ENCODE data around the gene NRXN3. TPM values are rescaled to one million over a fixed set of nuclear protein-coding genes. Genes with fewer than 3 reads are reported as not detected.

Gene NRXN3
- total and polyA plus RNA-seq, 2 donors (not counting 1 experiment from before 2014, with no cell fraction given) = not detected

GRCh38 chr14:79242666-79243065 lies 1072.5 kb downstream of the NRXN3 start:
- ChIA-PET POLR2A (no interaction called here), CTCF (no interaction called here)
- Mint-ChIP-seq H3K4me1 (no peaks in the 10 kb centered on the region), H3K27me3 (no peaks in the 10 kb centered on the region), H3K27ac (no peak overlapping the region), H3K4me3 (no peak overlapping the region), H3K9me3 (ENCODE audit: insufficient read depth) (peaks cover 2% of the 10 kb centered on the region)
- no peaks in the 10 kb centered on the region for H3K4me1 ChIP-seq (ENCODE audit: control insufficient read depth in 2 of 2, insufficient read depth in 2 of 2, low read length in 2 of 2)
- no peak for ATAC-seq (ENCODE audit: low read depth)
- no peak overlapping the region for H3K4me2 ChIP-seq (replicated peaks; ENCODE audit: low read depth, low read length, poor library complexity, severe bottlenecking)
- no peaks in the 10 kb centered on the region for H3K9me3 ChIP-seq (ENCODE audit: control extremely low read depth in 1 of 3, control insufficient read depth in 2 of 3, insufficient read depth in 1 of 3, low read length in 2 of 3)
- H3K27me3 ChIP-seq (replicated peaks in 1 of 4; ENCODE audit: control extremely low read depth in 1 of 4, control insufficient read depth in 3 of 4, insufficient read depth in 4 of 4, low read length in 3 of 4) = no peaks in the 10 kb centered on the region
- no peak overlapping the region for H3K9ac ChIP-seq (ENCODE audit: low read length)
- DNase-seq = no peak
- H3K79me2 ChIP-seq (ENCODE audit: control insufficient read depth, insufficient read depth, low read length) = no peaks in the 10 kb centered on the region
- no peak overlapping the region for H3K4me3 ChIP-seq (ENCODE audit: control extremely low read depth in 1 of 5, extremely low read depth in 1 of 5, insufficient read depth in 1 of 5, low read depth in 2 of 5, low read length in 4 of 5)
- H4K20me1 ChIP-seq (ENCODE audit: control insufficient read depth, insufficient read depth, low read length, poor library complexity, severe bottlenecking) = no peaks in the 10 kb centered on the region
- no peaks in the 10 kb centered on the region for H3K36me3 ChIP-seq (replicated peaks in 1 of 2; ENCODE audit: control extremely low read depth in 1 of 2, control insufficient read depth in 1 of 2, extremely low read depth in 1 of 2, insufficient read depth in 2 of 2, low read length in 1 of 2)
- no peak for TF ChIP-seq EZH2 (IDR thresholded peaks at IDR 0.05; ENCODE audit: borderline replicate concordance, insufficient read depth, low read depth, low read length, poor library complexity, severe bottlenecking)
- TF ChIP-seq CTCF (IDR thresholded peaks at IDR 0.05) = no peak
- H3K27ac ChIP-seq (ENCODE audit: low read length in 2 of 2) = no peak overlapping the region
- intact Hi-C loops (cut with micrococcal nuclease) = no loop called here
- H2AFZ ChIP-seq (ENCODE audit: insufficient read depth, low read depth, low read length, poor library complexity, severe bottlenecking) = no peak overlapping the region

DNA sequence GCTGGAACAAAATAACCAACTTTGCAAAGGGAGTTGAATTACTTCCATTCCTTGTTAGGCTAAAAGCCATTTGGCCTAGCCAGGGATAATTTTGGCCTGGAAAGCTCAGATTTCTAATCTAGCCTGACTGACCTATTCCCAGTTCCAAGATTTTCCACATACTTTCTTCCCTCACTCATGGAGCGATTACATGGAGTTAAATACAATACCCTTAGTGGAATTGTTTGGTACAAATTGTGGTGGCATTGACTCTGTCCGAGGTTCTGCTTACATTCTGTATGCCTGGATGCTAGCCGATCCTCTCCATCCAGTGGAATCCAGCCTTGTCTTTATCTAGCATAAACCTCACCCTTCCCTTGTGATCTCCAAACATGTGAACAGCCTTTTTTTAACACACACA lies 1076.0 kb downstream of the NRXN3 start:
- no peaks in the 10 kb centered on the region for H3K79me2 ChIP-seq (ENCODE audit: control insufficient read depth, insufficient read depth, low read length)
- no peak overlapping the region for H3K9ac ChIP-seq (ENCODE audit: low read length)
- no peaks in the 10 kb centered on the region for H3K27me3 ChIP-seq (replicated peaks in 1 of 4; ENCODE audit: control extremely low read depth in 1 of 4, control insufficient read depth in 3 of 4, insufficient read depth in 4 of 4, low read length in 3 of 4)
- H3K4me3 Mint-ChIP-seq = no peak overlapping the region
- H3K27ac Mint-ChIP-seq = no peak overlapping the region
- H3K4me3 ChIP-seq (ENCODE audit: control extremely low read depth in 1 of 5, extremely low read depth in 1 of 5, insufficient read depth in 1 of 5, low read depth in 2 of 5, low read length in 4 of 5) = no peak overlapping the region
- no peak overlapping the region for H3K4me2 ChIP-seq (replicated peaks; ENCODE audit: low read depth, low read length, poor library complexity, severe bottlenecking)
- DNase-seq (no peak), ATAC-seq (ENCODE audit: low read depth) (no peak)
- H2AFZ ChIP-seq (ENCODE audit: insufficient read depth, low read depth, low read length, poor library complexity, severe bottlenecking) = no peak overlapping the region
- H3K4me1 Mint-ChIP-seq = no peaks in the 10 kb centered on the region
- 100% methylated on average over 1 of the region's 3 CpGs for WGBS (ENCODE audit: insufficient coverage)
- H3K27ac ChIP-seq (ENCODE audit: low read length in 2 of 2) = no peak overlapping the region
- no peaks in the 10 kb centered on the region for H3K27me3 Mint-ChIP-seq
- ChIA-PET POLR2A (no interaction called here), CTCF (no interaction called here)
- no peaks in the 10 kb centered on the region for H3K4me1 ChIP-seq (ENCODE audit: control insufficient read depth in 2 of 2, insufficient read depth in 2 of 2, low read length in 2 of 2)
- intact Hi-C loops (cut with micrococcal nuclease) = no loop called here
- no peaks in the 10 kb centered on the region for H3K9me3 ChIP-seq (ENCODE audit: control extremely low read depth in 1 of 3, control insufficient read depth in 2 of 3, insufficient read depth in 1 of 3, low read length in 2 of 3)
- H3K9me3 Mint-ChIP-seq (ENCODE audit: insufficient read depth) = peaks cover 2% of the 10 kb centered on the region
- TF ChIP-seq EZH2 (IDR thresholded peaks at IDR 0.05; ENCODE audit: borderline replicate concordance, insufficient read depth, low read depth, low read length, poor library complexity, severe bottlenecking) (no peak), CTCF (IDR thresholded peaks at IDR 0.05) (no peak)
- no peaks in the 10 kb centered on the region for H4K20me1 ChIP-seq (ENCODE audit: control insufficient read depth, insufficient read depth, low read length, poor library complexity, severe bottlenecking)
- no peaks in the 10 kb centered on the region for H3K36me3 ChIP-seq (replicated peaks in 1 of 2; ENCODE audit: control extremely low read depth in 1 of 2, control insufficient read depth in 1 of 2, extremely low read depth in 1 of 2, insufficient read depth in 2 of 2, low read length in 1 of 2)
